GM19023 (cell line): ENCODE results near the gene CBX6.
"Not testable (repeated sequence)": the region's sequence is repeated elsewhere in the genome, so short reads cannot be mapped to it uniquely, and the experiment has no call there.

Experiments used
- ATAC-seq: cut with Tn5 transposase; IDR thresholded peaks from one replicate; pipeline ENCODE4 v1.9.1; 2021; ENCODE audit warnings: mild to moderate bottlenecking, moderate library complexity; ENCODE audit not compliant: unreplicated experiment

Gene CBX6

GRCh38 chr22:38861170-38861876, 10.7 kb downstream of the CBX6 start:
- ATAC-seq: no peak

- ATAC-seq: no peak
Measured at GRCh38 chr22:38860283-38861169, 11.5 kb downstream of the CBX6 start.

DNA sequence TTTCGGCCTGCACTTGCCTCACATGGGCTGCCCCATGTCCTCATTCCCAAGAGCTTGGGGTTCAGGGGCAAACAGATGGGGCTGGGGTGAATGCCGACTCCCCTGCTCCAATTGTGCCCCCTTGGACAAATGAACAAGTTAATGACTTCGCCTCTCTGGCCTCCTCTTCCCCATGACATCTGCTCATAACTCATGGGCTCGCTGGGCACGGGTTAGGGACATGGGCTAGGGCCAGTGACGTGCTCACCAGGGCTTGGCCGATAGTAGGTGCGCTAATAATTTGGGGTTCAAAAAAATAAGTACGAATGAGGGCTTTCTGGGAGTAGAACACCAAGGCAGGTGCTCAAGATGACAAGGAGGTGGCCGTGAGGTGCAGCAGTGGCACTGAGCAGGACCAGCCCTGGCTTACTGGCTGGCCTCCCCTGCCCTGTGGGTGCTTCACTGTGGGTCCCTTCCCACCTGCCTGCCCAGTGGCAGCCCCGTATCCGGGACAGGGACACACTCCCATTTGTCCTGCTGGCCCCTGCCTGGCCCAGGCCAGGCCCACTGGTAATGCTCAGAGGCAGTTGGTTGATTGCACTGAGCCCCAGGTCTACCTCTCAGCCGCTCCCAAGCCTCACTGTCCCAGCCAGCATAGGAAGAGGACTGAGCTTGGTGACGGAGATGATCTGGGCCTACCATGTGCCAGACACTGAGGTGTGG, 12.3 kb downstream of the CBX6 start:
- no peak for ATAC-seq

GRCh38 chr22:38858492-38858891, 13.5 kb downstream of the CBX6 start:
- ATAC-seq: no peak

DNA sequence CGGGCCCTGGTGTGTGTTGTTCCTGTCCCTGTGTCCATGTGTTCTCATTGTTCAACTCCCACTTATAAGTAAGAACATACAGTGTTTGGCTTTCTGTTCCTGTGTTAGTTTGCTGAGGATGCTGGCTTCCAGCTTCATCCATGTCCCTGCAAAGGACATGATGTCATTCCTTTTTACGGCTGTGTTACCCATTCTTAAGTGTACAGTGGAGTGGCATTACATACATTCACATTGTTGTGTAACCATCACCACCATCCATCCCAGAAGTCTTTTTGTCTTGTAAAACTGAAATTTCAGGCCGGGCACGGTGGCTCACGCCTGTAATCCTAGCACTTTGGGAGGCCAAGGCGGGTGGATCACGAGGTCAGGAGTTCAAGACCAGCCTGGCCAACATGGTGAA, 17.5 kb downstream of the CBX6 start:
- not testable (repeated sequence) for ATAC-seq

GRCh38 chr22:38853883-38854282, 18.1 kb downstream of the CBX6 start:
- ATAC-seq: not testable (repeated sequence)

DNA sequence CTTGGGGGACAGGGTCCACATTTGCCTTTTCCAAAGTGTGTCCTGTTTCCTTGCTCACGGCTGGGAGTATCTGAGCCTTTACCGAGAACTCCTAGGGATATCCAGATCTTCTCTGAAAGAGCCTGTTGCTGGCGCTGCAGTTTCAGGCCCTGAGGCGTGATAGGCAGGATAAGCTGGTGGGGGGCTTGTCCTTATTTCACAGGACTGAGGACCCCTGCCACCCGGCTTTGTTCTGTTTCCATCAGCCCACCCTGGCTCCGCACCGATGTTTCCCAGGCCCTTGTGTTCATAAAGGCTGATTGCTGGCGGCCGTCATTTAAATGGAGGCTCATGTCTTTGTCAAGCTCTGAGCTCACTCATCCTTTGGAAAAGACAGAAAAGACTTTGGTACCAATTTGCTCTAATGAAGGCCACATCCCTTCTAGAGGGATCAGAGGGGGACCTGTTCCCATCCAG, 18.8 kb downstream of the CBX6 start:
- ATAC-seq: no peak

GRCh38 chr22:38852522-38852921, 19.5 kb downstream of the CBX6 start:
- no peak for ATAC-seq

DNA sequence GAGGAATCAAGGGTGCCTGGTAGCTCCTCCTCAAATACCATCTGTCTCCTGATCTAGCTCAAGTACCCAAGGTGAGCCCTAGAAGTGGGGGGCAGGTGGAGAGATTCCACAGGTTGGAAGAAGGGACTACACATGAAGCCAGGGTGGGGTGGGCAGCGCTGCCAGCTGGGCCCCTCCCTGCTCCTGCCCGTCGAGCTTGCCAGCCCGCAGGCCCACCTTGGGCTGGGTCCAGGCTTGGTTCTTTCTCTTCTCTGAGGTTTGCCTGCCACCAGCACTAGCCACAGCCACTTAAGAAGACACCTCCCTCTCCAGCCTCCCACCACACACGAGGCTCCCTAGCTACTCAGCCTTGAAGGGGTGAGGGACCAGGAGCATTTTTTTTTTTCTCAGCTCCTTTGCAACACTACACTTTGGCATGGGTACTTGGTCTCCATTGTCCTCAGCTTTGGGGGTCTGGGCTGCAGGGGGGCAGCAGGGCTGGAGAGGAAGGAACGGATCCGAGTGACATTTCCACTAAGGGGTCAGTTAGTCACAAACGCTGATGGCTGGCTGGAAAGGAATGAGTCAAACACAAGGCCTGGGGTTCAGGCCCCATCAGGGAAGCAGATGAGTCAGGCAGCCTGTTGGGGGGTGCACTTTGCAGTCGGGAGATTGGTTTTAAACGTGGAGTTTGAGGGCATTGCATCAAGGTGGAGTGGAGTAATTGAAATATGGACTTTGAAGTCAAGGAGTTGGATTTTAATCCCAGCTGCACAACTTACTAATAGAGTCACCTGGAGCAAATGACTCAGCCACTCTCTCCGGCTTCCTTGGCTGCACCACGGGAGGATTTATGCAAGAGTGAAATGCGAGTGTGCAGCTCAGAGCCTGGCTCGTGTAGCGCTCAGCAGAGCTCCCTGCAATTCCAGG, 20.8 kb downstream of the CBX6 start:
- no peak for ATAC-seq

DNA sequence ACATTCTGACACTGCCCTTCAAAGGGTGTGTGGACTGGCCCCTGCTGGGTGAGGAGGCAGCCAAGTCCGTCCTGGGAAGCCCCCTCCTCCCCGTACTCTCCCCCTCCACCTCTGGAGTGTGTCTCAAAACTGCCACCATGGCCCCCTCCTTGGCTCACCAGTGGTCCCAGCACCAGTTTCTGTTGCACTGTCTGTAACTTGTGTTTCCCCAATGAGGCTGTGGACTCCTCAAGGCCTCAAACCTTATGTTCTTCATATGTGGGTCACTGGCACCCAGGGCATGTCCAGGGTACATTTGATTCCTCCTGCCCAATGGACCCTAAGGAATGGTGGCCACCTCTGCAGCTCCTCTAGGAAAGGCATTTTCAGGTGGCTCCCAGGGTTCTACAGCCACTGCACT, 21.6 kb downstream of the CBX6 start:
- ATAC-seq: no peak

GRCh38 chr22:38849811-38850210, 22.2 kb downstream of the CBX6 start:
- ATAC-seq: no peak

- ATAC-seq: no peak
Measured at GRCh38 chr22:38846412-38846811, 25.6 kb downstream of the CBX6 start.

GRCh38 chr22:38845004-38845740, 26.8 kb downstream of the CBX6 start:
- no peak for ATAC-seq

DNA sequence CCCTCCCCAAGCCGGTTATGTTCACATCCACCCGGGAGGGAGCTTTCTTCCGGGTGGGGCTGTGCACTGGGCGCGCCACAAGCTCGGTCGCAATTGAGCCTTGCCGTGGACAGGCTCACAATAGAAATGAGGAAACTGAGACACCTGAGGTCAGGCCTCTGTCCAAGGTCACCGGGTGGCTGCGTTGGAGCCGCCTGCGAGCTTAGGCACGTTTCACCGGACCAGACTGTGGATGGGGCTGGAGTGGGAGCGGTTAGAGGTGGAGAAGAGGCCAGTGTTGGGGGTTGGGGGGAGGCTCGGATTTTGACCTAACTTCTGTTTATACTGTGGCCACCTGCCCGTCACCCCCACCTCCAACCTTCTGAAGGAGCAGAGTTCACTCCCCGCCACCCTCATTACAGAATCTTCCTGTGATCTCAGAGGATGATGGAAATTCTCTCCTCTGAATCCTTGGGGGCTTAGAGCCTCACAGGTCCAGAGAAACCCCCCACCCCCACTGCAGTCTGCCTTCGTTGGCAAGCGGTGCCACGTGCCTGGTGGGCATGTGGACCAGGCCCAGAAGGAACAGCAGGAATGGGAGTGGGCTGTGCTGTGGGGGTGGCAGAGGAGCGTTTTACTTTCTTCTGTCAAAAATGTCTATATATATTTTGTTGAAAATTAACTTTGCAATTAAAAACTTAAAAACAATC, 27.6 kb downstream of the CBX6 start:
- ATAC-seq: no peak

- no peak for ATAC-seq
Measured at GRCh38 chr22:38843657-38844314, 28.2 kb downstream of the CBX6 start, which contains the start of gene NPTXR. TSS of gene NPTXR (minus strand) at chr22:38844028.

- no peak for ATAC-seq
Measured at GRCh38 chr22:38843201-38843656, 28.8 kb downstream of the CBX6 start.

- ATAC-seq: no peak
Measured at GRCh38 chr22:38842512-38843200, 29.4 kb downstream of the CBX6 start.

DNA sequence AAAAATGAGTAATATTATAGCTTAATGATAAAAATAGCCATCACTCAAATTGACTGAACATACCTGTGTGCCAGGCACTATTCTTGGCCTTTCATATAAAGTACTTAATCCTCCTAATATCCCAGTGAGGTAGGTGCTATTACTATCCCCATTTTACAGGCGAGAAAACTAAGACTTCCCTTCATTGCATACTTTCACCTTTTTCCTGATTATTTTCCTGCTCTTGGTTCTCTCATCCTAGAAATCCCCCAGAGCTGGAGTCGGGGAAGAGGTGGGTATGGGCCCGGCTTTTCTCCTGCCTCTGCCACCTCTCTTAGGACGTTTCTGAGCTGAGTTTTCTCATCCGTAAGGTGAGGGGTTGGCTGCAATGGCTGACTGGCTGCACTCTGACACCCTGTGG, 30.4 kb downstream of the CBX6 start:
- no peak for ATAC-seq
